Ovary (tissue), 9 donors: ENCODE measurements around the gene EMC10. TPM values are rescaled to one million over a fixed set of nuclear protein-coding genes. Genes with fewer than 3 reads are reported as not detected.

Source experiments
- DNase-seq, 5 donors: peaks; one replicate each; pipeline ENCODE4 v3.0.0-alpha.2; 2019 to 2020
- H3K27ac ChIP-seq, 2 donors: fragments of 200-600 bp; one replicate each; pipeline versions ENCODE4 v1.5.1 to v1.8.0; 2019 to 2022
- H3K27me3 ChIP-seq: fragments of 200-600 bp; one replicate; pipeline ENCODE4 v1.8.0; 2022
- H3K36me3 ChIP-seq: fragments of 200-600 bp; sonication (generic); one replicate; pipeline ENCODE4 v1.5.1; 2019
- H3K4me1 ChIP-seq: one replicate; pipeline ENCODE4 v1.8.1; 2013; ENCODE audit warnings: mild to moderate bottlenecking, moderate library complexity; ENCODE audit not compliant: insufficient read depth
- H3K4me3 ChIP-seq: fragments of 200-600 bp; sonication (generic); one replicate; pipeline ENCODE4 v1.5.1; 2017
- H3K9me3 ChIP-seq, 2 donors: fragments of 200-600 bp in 1 of 2; sonication (generic) in 1 of 2; one replicate each; pipeline versions ENCODE4 v1.5.1 to v1.8.1; 2013 to 2019; ENCODE audit warnings: mild to moderate bottlenecking in 1 of 2, moderate library complexity in 1 of 2
- EP300 ChIP-seq: sonication (generic); formaldehyde crosslinking; IDR thresholded peaks from one replicate; pipeline ENCODE4 v1.6.1; 2017; ENCODE audit warnings: antibody characterized with exemption
- POLR2A ChIP-seq: fragments of 450-650 bp; IDR thresholded peaks from one replicate; pipeline ENCODE4 v1.6.1; 2017; ENCODE audit warnings: antibody characterized with exemption, mild to moderate bottlenecking, moderate library complexity
- WGBS, 3 donors: extraction: QIAGEN DNeasy Blood & Tissue Kit in 1 of 3; methylation state at CpG; one replicate each; pipeline versions ENCODE4 v1.1.5 to v1.1.7; 2013 to 2017; 5-methylcytosine and 5-hydroxymethylcytosine counted together
- intact Hi-C, 4 donors: fragments of 100-400 bp; cut with DNase I; formaldehyde crosslinking; loops; one replicate each; pipeline versions ENCODE4 v1.11.0 to v1.15.1; 2022 to 2023
- polyA plus RNA-seq, 2 donors: library from polyadenylated mRNA; stranded (reverse); fragments of 200-250 nt in 1 of 2; fragments of 350-450 nt in 1 of 2; fragmentation: Illumina TruSeq in 1 of 2; extraction: RNeasy Lipid Tissue Mini Kit (QIAGEN cat#74804) in 1 of 2; gene quantifications; one replicate each; pipeline ENCODE4 v1.2.3, GENCODE V29; 2013 to 2014
- total RNA-seq, 7 donors: library from RNA; depleted of rRNA in 2 of 7; stranded (reverse); fragments of >200 nt in 2 of 7; fragmentation: NEBNext Ultra II Directional in 3 of 7; extraction: Animal tissue kit (Norgen Biotek cat#: 25700) in 3 of 7; gene quantifications; one replicate each; pipeline versions ENCODE4 v1.1.0 to v1.2.4, GENCODE V29; 2016 to 2023
- TF ChIP-seq, protein P1 (sequence below), 3 donors: fragments of 450-650 bp in 2 of 3; fragments of 200-600 bp in 1 of 3; IDR thresholded peaks; one replicate each; pipeline versions ENCODE4 v1.5.1 to v1.8.0; 2016 to 2022; ENCODE audit warnings: antibody characterized with exemption in 3 of 3, mild to moderate bottlenecking in 1 of 3
- donor health status: DM: no; HTN: no; CAD: no; lungs with moderate emphysema.
- donor health status: DM: no; HTN: no; CAD: no.
- donor health status: Bipolar disorder and iron deficiency.
- donor health status: DM: yes; HTN: yes; CAD: no.
- donor health status: DM: no; HTN: no; CAD: no.
- donor health status: DM: yes; HTN: yes; CAD: no.

The EMC10 gene
- total and polyA plus RNA-seq, 9 donors: 27.6 to 132 (median 96.7) TPM

DNA sequence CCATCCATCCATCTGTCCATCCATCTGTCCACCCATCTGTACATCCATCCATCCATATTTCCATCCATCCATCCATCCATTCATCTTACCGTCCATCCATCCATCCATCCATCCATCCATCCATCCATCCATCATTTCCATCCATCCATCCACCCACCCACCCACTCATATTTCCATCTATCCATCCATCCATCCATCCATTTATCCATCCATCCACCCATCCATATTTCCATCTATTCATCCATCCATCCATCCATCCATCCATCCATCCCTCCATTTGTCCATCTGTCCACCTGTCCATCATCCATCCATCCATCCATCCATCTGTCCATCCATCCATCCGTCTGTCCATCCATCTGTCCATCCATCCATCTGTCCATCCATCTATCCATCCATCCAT, 20.3 kb upstream of the EMC10 start:
- Histone ChIP-seq H3K4me1 (no peaks in the 10 kb centered on the region), H3K27ac (no peak overlapping the region), H3K27me3 (no peaks in the 10 kb centered on the region), H3K9me3 (no peaks in the 10 kb centered on the region), H3K4me3 (no peak overlapping the region), H3K36me3 (no peaks in the 10 kb centered on the region)
- DNase-seq: no peak
- no peak for TF ChIP-seq POLR2A
- TF ChIP-seq EP300: no peak
- TF ChIP-seq, protein P1, sequence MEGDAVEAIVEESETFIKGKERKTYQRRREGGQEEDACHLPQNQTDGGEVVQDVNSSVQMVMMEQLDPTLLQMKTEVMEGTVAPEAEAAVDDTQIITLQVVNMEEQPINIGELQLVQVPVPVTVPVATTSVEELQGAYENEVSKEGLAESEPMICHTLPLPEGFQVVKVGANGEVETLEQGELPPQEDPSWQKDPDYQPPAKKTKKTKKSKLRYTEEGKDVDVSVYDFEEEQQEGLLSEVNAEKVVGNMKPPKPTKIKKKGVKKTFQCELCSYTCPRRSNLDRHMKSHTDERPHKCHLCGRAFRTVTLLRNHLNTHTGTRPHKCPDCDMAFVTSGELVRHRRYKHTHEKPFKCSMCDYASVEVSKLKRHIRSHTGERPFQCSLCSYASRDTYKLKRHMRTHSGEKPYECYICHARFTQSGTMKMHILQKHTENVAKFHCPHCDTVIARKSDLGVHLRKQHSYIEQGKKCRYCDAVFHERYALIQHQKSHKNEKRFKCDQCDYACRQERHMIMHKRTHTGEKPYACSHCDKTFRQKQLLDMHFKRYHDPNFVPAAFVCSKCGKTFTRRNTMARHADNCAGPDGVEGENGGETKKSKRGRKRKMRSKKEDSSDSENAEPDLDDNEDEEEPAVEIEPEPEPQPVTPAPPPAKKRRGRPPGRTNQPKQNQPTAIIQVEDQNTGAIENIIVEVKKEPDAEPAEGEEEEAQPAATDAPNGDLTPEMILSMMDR (IDR thresholded peaks at IDR 0.05): no peak
- WGBS, 3 donors: 74 to 86% (median 84%) methylated on average over 2 of the region's 2 CpGs
- intact Hi-C loops: loop anchor here in 1 of 4 donors (10.0 kb wide), 1 partner anchor 91 kb away; the partner anchor contains the start of gene NAPSA

DNA sequence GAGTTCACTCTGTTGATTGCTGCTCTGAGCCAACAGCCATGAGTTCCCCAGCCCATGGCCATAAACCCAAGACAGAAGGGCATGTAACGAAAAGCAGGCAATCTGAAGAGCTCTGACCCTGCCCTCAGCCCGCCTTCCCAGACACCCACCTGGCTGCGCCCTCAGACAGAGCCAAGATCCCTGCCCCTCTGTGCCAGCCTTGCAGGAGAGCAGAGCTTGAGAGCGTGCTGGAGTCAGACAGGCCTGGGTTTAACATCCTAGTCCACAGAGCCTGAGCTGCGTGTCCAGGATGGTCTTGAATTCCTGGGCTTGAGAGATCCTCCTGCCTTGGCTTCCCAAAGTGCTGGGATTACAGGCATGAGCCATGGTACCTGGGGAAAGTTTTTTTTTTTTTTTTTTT, 19.0 kb upstream of the EMC10 start:
- 85 to 89% (median 88%) methylated on average over 5 of the region's 5 CpGs for WGBS, 3 donors
- H3K4me3 ChIP-seq: no peak overlapping the region
- TF ChIP-seq EP300 (no peak), POLR2A (no peak)
- TF ChIP-seq, protein P1 (IDR thresholded peaks at IDR 0.05): no peak
- H3K36me3 ChIP-seq: no peaks in the 10 kb centered on the region
- H3K27ac ChIP-seq: no peak overlapping the region
- H3K9me3 ChIP-seq: no peaks in the 10 kb centered on the region
- H3K27me3 ChIP-seq: no peaks in the 10 kb centered on the region
- intact Hi-C loops: loop anchor here in 1 of 4 donors (10.0 kb wide), 1 partner anchor 92 kb away; the partner anchor contains the start of gene NAPSA
- H3K4me1 ChIP-seq: no peaks in the 10 kb centered on the region
- DNase-seq: no peak

DNA sequence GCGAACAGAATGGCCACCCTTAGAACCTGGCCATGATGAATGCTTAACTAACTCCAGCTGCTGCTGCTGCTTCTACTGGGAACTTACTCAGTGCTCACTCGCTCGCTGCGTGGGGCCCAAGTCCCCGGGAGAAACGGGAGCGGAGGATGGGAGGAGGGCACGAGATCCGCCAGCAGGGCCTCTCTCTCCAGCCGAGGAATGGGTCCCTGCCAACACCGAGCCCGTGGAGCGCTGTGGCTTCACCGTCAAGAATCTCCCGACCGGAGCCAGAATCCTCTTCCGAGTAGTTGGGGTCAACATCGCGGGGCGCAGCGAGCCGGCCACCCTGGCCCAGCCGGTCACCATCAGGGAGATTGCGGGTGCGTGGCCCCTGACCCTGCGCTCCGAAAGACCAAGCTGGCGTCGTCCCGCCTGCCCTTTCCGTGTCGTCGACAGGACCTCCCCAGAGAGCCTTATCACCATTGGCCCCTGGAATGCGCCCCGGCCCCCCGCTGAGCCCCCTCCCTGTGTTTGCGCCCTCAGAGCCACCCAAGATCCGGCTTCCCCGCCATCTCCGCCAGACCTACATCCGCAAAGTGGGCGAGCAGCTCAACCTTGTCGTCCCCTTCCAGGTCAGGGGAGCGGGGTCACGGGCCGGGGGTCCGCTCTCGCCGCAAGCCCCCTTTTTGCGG, 17.8 kb upstream of the EMC10 start:
- Histone ChIP-seq H3K9me3 (no peaks in the 10 kb centered on the region), H3K4me3 (no peak overlapping the region), H3K4me1 (no peaks in the 10 kb centered on the region), H3K27me3 (no peaks in the 10 kb centered on the region), H3K36me3 (no peaks in the 10 kb centered on the region), H3K27ac (no peak overlapping the region)
- WGBS, 3 donors: 31 to 51% (median 41%) methylated on average over 46 to 50 of the region's 50 CpGs
- intact Hi-C loops: loop anchor here in 1 of 4 donors (10.0 kb wide), 1 partner anchor 94 kb away; the partner anchor contains the start of gene NAPSA
- DNase-seq: no peak
- TF ChIP-seq EP300 (no peak), POLR2A (no peak)
- TF ChIP-seq, protein P1 (IDR thresholded peaks at IDR 0.05): no peak

DNA sequence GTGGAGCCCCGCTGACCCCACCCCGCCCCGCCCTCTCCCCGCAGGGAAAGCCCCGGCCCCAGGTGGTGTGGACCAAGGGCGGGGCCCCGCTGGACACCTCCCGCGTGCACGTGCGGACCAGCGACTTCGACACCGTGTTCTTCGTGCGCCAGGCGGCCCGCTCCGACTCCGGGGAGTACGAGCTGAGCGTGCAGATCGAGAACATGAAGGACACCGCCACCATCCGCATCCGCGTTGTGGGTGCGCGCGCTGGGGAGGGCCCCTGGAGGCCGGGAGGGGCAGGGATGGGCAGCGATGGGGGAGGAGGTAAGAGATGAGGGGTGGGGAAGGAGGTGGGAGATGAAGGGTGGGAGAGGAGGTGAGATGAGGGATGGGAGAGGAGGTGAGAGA, 17.2 kb upstream of the EMC10 start:
- no peak for DNase-seq
- TF ChIP-seq, protein P1 (IDR thresholded peaks at IDR 0.05): no peak
- TF ChIP-seq POLR2A: no peak
- no peak for TF ChIP-seq EP300
- intact Hi-C loops: loop anchor here in 1 of 4 donors (10.0 kb wide), 1 partner anchor 94 kb away; the partner anchor contains the start of gene NAPSA
- Histone ChIP-seq H3K4me3 (no peak overlapping the region), H3K27me3 (no peaks in the 10 kb centered on the region), H3K27ac (no peak overlapping the region), H3K36me3 (no peaks in the 10 kb centered on the region), H3K4me1 (no peaks in the 10 kb centered on the region), H3K9me3 (no peaks in the 10 kb centered on the region)
- WGBS, 3 donors: 56 to 82% (median 70%) methylated on average over 30 to 32 of the region's 32 CpGs
